GM23338 (cell line): ENCODE measurements around the gene ATP8A1. TPM values are rescaled to one million over a fixed set of nuclear protein-coding genes. Genes with fewer than 3 reads are reported as not detected.

ENCODE experiments used
- ATAC-seq: fragments of 200-7000 bp; cut with Tn5 transposase; 3 replicates; pipeline ENCODE4 v1.9.1; 2020
- DNase-seq: peaks from one replicate; pipeline ENCODE4 v3.0.0-alpha.2; 2015; ENCODE audit warnings: low spot score
- H2AFZ ChIP-seq: fragments of 200-600 bp; sonication (generic); 2 replicates; pipeline ENCODE4 v1.8.0; 2016; ENCODE audit warnings: antibody characterized with exemption, mild to moderate bottlenecking, moderate library complexity
- H3F3A ChIP-seq: fragments of 200-600 bp; sonication (generic); replicated peaks from 2 replicates; pipeline ENCODE4 v1.8.0; 2017; ENCODE audit warnings: antibody characterized with exemption, mixed run types, low read depth
- H3K27ac ChIP-seq: fragments of 200-600 bp; sonication (generic); 2 replicates; pipeline ENCODE4 v1.6.1; 2016; ENCODE audit warnings: low read depth
- H3K27me3 ChIP-seq: fragments of 200-600 bp; sonication (generic); 2 replicates; pipeline ENCODE4 v1.8.0; 2016; ENCODE audit warnings: mild to moderate bottlenecking, mixed run types, moderate library complexity; ENCODE audit not compliant: insufficient read depth
- H3K36me3 ChIP-seq: fragments of 200-600 bp; sonication (generic); 2 replicates; pipeline ENCODE4 v1.8.0; 2016; ENCODE audit warnings: mild to moderate bottlenecking; ENCODE audit not compliant: insufficient read depth
- H3K4me1 ChIP-seq: fragments of 200-600 bp; sonication (generic); 2 replicates; pipeline ENCODE4 v1.8.0; 2016; ENCODE audit warnings: mild to moderate bottlenecking, moderate library complexity; ENCODE audit not compliant: insufficient read depth
- H3K4me2 ChIP-seq: fragments of 200-600 bp; sonication (generic); 2 replicates; pipeline ENCODE4 v1.7.1; 2017; ENCODE audit warnings: mixed run types
- H3K4me3 ChIP-seq: fragments of 200-600 bp; sonication (generic); 2 replicates; pipeline ENCODE4 v1.6.1; 2016; ENCODE audit warnings: mixed run types
- H3K79me2 ChIP-seq: fragments of 200-600 bp; sonication (generic); replicated peaks from 2 replicates; pipeline ENCODE4 v1.8.0; 2017; ENCODE audit warnings: mild to moderate bottlenecking; ENCODE audit not compliant: insufficient read depth
- H3K9me2 ChIP-seq: fragments of 200-600 bp; sonication (generic); 2 replicates; pipeline ENCODE4 v1.8.0; 2017; ENCODE audit not compliant: insufficient read depth
- H4K20me1 ChIP-seq: fragments of 200-600 bp; sonication (generic); replicated peaks from 2 replicates; pipeline ENCODE4 v1.8.0; 2017; ENCODE audit warnings: mild to moderate bottlenecking; ENCODE audit not compliant: insufficient read depth
- H3K27ac Mint-ChIP-seq: 2 replicates; pipeline ENCODE4 v1.8.0; 2020; ENCODE audit warnings: inconsistent platforms, mild to moderate bottlenecking, moderate library complexity, mixed read lengths
- H3K27me3 Mint-ChIP-seq: 3 replicates; pipeline ENCODE4 v1.8.0; 2022; ENCODE audit warnings: low read depth, mild to moderate bottlenecking, moderate library complexity, mixed read lengths, inconsistent platforms; ENCODE audit not compliant: insufficient read depth, poor library complexity
- H3K36me3 Mint-ChIP-seq: 3 replicates; pipeline ENCODE4 v1.8.0; 2021; ENCODE audit warnings: low read depth, mild to moderate bottlenecking, inconsistent platforms, moderate library complexity, mixed read lengths
- H3K4me1 Mint-ChIP-seq: 3 replicates; pipeline ENCODE4 v1.8.0; 2020; ENCODE audit warnings: mild to moderate bottlenecking, inconsistent platforms, mixed read lengths
- H3K4me3 Mint-ChIP-seq: 3 replicates; pipeline ENCODE4 v1.8.0; 2021; ENCODE audit warnings: moderate library complexity, mild to moderate bottlenecking, inconsistent platforms, mixed read lengths
- H3K9me3 Mint-ChIP-seq: 3 replicates; pipeline ENCODE4 v1.8.0; 2020; ENCODE audit warnings: moderate library complexity, mild to moderate bottlenecking, inconsistent platforms, mixed read lengths
- CREB1 ChIP-seq: fragments of 250-450 bp; sonication (Bioruptor Pico); IDR thresholded peaks from 2 replicates; pipeline ENCODE4 v1.5.0; 2020; ENCODE audit warnings: low read depth, mild to moderate bottlenecking, moderate library complexity
- EZH2 ChIP-seq: fragments of 200-600 bp; sonication (generic); IDR thresholded peaks from one replicate; pipeline ENCODE4 v1.8.0; 2017; ENCODE audit warnings: antibody characterized with exemption, mild to moderate bottlenecking, low read depth; ENCODE audit not compliant: unreplicated experiment
- polyA plus RNA-seq: library from polyadenylated mRNA; unstranded; fragments of >200 nt; fragmentation: Nextera tagmentation; extraction: Ambion mirVana; gene quantifications from 2 replicates; pipeline ENCODE4 v1.2.1, GENCODE V29; 2016
- total RNA-seq: library from RNA; depleted of rRNA; stranded (reverse); fragments of >200 nt; shearing (Covaris generic); gene quantifications from 2 replicates; pipeline ENCODE4 v1.2.3, GENCODE V29; 2014
- TF ChIP-seq, protein P1 (sequence below): fragments of 250-450 bp; sonication (Bioruptor Pico); IDR thresholded peaks from 2 replicates; pipeline ENCODE4 v1.5.0; 2020; ENCODE audit warnings: mild to moderate bottlenecking, moderate library complexity

The ATP8A1 gene
- total and polyA plus RNA-seq, 2 experiments from 2014 or later = 6.8 to 66.3 TPM

DNA sequence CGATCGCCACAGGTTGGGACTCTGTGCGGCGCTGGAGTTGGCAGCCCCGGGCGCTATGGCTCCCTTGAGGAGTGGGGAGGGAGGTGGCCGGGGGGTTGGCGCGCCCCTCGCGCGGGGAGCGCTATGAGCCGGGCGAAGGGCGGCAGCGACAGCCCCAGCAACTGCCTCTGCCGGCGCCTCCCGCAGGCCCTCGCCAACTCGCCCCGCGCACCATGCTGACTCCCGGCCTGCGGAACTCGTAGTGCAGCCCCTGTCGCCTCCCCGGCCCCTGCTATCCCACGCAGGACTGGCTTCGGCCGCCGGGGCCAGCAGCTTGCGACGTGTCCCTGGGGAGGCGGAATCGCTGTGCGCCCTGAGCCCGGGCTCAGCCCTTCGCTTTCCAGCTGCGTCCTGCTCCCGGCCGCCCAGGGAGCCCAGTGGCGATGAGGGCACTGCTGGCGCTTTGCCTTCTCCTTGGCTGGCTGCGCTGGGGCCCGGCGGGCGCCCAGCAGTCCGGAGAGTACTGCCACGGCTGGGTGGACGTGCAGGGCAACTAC is 259.2 kb downstream of the ATP8A1 start:
- peak overlapping the region; percentile 64 for H3K4me3 ChIP-seq
- no peaks in the 10 kb centered on the region for H3K9me2 ChIP-seq
- H3K4me1 Mint-ChIP-seq = peaks cover 57% of the 10 kb centered on the region
- no peak overlapping the region for H3K27ac ChIP-seq
- H3F3A ChIP-seq = peaks cover 22% of the 10 kb centered on the region
- H3K9me3 Mint-ChIP-seq = peaks cover 6% of the 10 kb centered on the region; the same call in 2 of the 3 replicates
- H2AFZ ChIP-seq = peak overlapping the region; percentile 85
- H3K4me1 ChIP-seq = peaks cover 40% of the 10 kb centered on the region
- H3K79me2 ChIP-seq = no peaks in the 10 kb centered on the region
- peaks cover 67% of the 10 kb centered on the region for H3K27me3 Mint-ChIP-seq
- no peaks in the 10 kb centered on the region for H3K36me3 ChIP-seq
- no peaks in the 10 kb centered on the region for H4K20me1 ChIP-seq
- H3K27me3 ChIP-seq = peaks cover 79% of the 10 kb centered on the region
- H3K4me3 Mint-ChIP-seq = peak overlapping the region; percentile 87
- peak overlapping the region; percentile 88 for H3K4me2 ChIP-seq
- H3K36me3 Mint-ChIP-seq = peaks cover 11% of the 10 kb centered on the region
- ATAC-seq (peak; percentile 17), DNase-seq (peak; percentile 43)
- TF ChIP-seq CREB1 (CRISPR knock-in tag) (no peak), EZH2 (peak; percentile 65)
- no peak overlapping the region for H3K27ac Mint-ChIP-seq

DNA sequence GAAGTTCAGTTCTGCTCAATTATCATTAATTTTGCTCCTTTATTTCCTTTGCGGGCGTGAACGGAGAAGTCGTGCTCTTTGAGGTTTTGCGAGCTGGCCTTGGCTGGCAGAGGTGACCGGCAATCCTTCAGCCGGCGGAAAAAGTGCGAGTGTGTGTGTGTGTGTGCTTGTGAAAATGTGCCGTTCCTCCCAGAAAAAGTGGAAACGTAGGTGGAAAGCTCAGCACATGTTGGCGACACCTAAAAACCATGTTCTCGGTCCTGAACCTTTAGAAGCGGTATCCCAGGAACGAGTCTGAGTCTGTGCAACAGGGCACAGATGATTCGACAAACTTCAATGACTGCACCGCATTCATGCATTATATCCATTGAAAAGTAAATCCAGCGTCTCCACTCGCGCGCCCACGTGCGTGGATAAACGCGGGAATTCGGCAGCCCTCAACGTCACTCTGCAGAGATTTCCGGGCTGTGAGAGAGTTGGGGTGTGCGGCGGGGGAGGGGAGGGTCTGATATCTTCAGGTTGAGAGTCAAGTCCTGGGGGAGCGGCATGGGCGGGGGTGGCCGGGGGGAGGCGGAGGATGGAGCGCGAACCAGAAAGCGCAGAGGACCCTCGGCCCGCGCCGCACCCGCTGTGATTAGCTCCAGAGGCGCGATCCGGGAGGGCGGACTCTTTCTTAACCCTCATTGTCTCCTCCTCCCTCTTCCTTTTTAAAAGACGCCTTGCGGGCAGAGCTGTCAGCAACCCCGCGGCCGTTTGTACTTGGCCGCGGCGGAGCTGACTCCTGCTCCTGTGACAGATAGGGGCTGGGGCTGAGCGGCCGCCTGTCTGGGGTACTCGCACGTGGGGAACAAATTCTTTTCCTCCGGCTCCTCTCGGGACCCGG is 259.9 kb downstream of the ATP8A1 start, which contains the start of gene SHISA3:
SHISA3 (plus strand) TSS at position 737 of the 883 bp plus-strand sequence. CDS start 569 bp downstream, outside the sequence.
- Mint-ChIP-seq H3K4me1 (peaks cover 57% of the 10 kb centered on the region), H3K4me3 (peak within 1 kb of the TSS; percentile 87), H3K27ac (no peak within 1 kb of the TSS), H3K36me3 (peaks cover 8% of the 10 kb centered on the region), H3K27me3 (peaks cover 69% of the 10 kb centered on the region), H3K9me3 (peaks cover 6% of the 10 kb centered on the region; the same call in 2 of the 3 replicates)
- peak within 1 kb of the TSS; percentile 64 for H3K4me3 ChIP-seq
- peaks cover 40% of the 10 kb centered on the region for H3K4me1 ChIP-seq
- H3F3A ChIP-seq = peaks cover 22% of the 10 kb centered on the region
- no peaks in the 10 kb centered on the region for H3K36me3 ChIP-seq
- H3K79me2 ChIP-seq = no peaks in the 10 kb centered on the region
- no peak within 1 kb of the TSS for H3K27ac ChIP-seq
- peak; percentile 66 for TF ChIP-seq EZH2
- TF ChIP-seq, protein P1, sequence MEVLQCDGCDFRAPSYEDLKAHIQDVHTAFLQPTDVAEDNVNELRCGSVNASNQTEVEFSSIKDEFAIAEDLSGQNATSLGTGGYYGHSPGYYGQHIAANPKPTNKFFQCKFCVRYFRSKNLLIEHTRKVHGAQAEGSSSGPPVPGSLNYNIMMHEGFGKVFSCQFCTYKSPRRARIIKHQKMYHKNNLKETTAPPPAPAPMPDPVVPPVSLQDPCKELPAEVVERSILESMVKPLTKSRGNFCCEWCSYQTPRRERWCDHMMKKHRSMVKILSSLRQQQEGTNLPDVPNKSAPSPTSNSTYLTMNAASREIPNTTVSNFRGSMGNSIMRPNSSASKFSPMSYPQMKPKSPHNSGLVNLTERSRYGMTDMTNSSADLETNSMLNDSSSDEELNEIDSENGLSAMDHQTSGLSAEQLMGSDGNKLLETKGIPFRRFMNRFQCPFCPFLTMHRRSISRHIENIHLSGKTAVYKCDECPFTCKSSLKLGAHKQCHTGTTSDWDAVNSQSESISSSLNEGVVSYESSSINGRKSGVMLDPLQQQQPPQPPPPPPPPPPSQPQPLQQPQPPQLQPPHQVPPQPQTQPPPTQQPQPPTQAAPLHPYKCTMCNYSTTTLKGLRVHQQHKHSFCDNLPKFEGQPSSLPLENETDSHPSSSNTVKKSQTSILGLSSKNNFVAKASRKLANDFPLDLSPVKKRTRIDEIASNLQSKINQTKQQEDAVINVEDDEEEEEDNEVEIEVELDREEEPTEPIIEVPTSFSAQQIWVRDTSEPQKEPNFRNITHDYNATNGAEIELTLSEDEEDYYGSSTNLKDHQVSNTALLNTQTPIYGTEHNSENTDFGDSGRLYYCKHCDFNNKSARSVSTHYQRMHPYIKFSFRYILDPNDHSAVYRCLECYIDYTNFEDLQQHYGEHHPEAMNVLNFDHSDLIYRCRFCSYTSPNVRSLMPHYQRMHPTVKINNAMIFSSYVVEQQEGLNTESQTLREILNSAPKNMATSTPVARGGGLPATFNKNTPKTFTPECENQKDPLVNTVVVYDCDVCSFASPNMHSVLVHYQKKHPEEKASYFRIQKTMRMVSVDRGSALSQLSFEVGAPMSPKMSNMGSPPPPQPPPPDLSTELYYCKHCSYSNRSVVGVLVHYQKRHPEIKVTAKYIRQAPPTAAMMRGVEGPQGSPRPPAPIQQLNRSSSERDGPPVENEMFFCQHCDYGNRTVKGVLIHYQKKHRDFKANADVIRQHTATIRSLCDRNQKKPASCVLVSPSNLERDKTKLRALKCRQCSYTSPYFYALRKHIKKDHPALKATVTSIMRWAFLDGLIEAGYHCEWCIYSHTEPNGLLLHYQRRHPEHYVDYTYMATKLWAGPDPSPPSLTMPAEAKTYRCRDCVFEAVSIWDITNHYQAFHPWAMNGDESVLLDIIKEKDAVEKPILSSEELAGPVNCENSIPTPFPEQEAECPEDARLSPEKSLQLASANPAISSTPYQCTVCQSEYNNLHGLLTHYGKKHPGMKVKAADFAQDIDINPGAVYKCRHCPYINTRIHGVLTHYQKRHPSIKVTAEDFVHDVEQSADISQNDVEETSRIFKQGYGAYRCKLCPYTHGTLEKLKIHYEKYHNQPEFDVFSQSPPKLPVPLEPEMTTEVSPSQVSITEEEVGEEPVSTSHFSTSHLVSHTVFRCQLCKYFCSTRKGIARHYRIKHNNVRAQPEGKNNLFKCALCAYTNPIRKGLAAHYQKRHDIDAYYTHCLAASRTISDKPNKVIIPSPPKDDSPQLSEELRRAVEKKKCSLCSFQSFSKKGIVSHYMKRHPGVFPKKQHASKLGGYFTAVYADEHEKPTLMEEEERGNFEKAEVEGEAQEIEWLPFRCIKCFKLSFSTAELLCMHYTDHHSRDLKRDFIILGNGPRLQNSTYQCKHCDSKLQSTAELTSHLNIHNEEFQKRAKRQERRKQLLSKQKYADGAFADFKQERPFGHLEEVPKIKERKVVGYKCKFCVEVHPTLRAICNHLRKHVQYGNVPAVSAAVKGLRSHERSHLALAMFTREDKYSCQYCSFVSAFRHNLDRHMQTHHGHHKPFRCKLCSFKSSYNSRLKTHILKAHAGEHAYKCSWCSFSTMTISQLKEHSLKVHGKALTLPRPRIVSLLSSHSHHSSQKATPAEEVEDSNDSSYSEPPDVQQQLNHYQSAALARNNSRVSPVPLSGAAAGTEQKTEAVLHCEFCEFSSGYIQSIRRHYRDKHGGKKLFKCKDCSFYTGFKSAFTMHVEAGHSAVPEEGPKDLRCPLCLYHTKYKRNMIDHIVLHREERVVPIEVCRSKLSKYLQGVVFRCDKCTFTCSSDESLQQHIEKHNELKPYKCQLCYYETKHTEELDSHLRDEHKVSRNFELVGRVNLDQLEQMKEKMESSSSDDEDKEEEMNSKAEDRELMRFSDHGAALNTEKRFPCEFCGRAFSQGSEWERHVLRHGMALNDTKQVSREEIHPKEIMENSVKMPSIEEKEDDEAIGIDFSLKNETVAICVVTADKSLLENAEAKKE (CRISPR knock-in tag) = no peak
- peak within 1 kb of the TSS; percentile 88 for H3K4me2 ChIP-seq
- peak within 1 kb of the TSS; percentile 85 for H2AFZ ChIP-seq
- peaks cover 76% of the 10 kb centered on the region for H3K27me3 ChIP-seq
- no peaks in the 10 kb centered on the region for H4K20me1 ChIP-seq
- DNase-seq = peak; percentile 84
- no peaks in the 10 kb centered on the region for H3K9me2 ChIP-seq
- peak; percentile 56 for ATAC-seq
